Measurements from ENCODE around the gene MYO19.

- TF ChIP-seq ZSCAN30 (tag by site-specific recombination; IDR thresholded peaks at IDR 0.05) (no peak), BCL6B (tag by site-specific recombination; IDR thresholded peaks at IDR 0.05) (no peak), ZNF140 (tag by site-specific recombination; IDR thresholded peaks at IDR 0.05) (no peak)
Measured at GRCh38 chr17:36545465-36546417, 11.1 kb upstream of the MYO19 start.

Data from HEK293 (cell line).